CD8-positive, alpha-beta memory T cell (primary cell): ENCODE results near the gene XPO4. TPM values are rescaled to one million over a fixed set of nuclear protein-coding genes. Genes with fewer than 3 reads are reported as not detected.
"Not testable (repeated sequence)": the region's sequence is repeated elsewhere in the genome, so short reads cannot be mapped to it uniquely, and the experiment has no call there.

Experiments
- CTCF ChIA-PET: fragments of 350-600 bp; sonication (Branson Sonifier 250); formaldehyde crosslinking; loops from one replicate; lab custom pipeline; 2021; ENCODE audit warnings: antibody characterized with exemption; lab: Charles Lee
- POLR2A ChIA-PET: fragments of 350-600 bp; sonication (Branson Sonifier 250); formaldehyde crosslinking; loops from one replicate; lab custom pipeline; 2021; ENCODE audit warnings: antibody characterized with exemption; lab: Charles Lee
- DNase-seq, 5 donors: peaks; one replicate each; pipeline versions ENCODE4 v3.0.0 to v3.0.0-alpha.2; 2020 to 2022; ENCODE audit warnings: mixed read lengths in 1 of 5
- H3K27ac ChIP-seq: one replicate; pipeline ENCODE4 v1.7.0; 2013; ENCODE audit warnings: low read depth, mild to moderate bottlenecking, low read length, moderate library complexity
- H3K27me3 ChIP-seq: 2 replicates; pipeline ENCODE4 v1.7.0; 2013; ENCODE audit warnings: low read length, mild to moderate bottlenecking; ENCODE audit not compliant: insufficient read depth, poor library complexity, severe bottlenecking
- H3K36me3 ChIP-seq: 2 replicates; pipeline ENCODE4 v1.7.0; 2013; ENCODE audit warnings: mild to moderate bottlenecking, low read length, moderate library complexity; ENCODE audit not compliant: insufficient read depth
- H3K4me1 ChIP-seq: 2 replicates; pipeline ENCODE4 v1.7.0; 2013; ENCODE audit warnings: mild to moderate bottlenecking, low read length, moderate library complexity; ENCODE audit not compliant: insufficient read depth
- H3K4me3 ChIP-seq: 2 replicates; pipeline ENCODE4 v1.7.0; 2013; ENCODE audit warnings: mild to moderate bottlenecking, low read length
- H3K9me3 ChIP-seq: 2 replicates; pipeline ENCODE4 v1.7.0; 2013; ENCODE audit warnings: mild to moderate bottlenecking, low read length
- H3K27ac Mint-ChIP-seq, 8 donors: one replicate each; pipeline ENCODE4 v1.8.0; 2020 to 2021; ENCODE audit warnings: mixed read lengths in 8 of 8, mild to moderate bottlenecking in 6 of 8, inconsistent platforms in 3 of 8, moderate library complexity in 3 of 8
- H3K27me3 Mint-ChIP-seq, 2 donors: one replicate each; pipeline ENCODE4 v1.8.0; 2020 to 2021; ENCODE audit warnings: mixed read lengths in 2 of 2, mild to moderate bottlenecking in 1 of 2, moderate library complexity in 1 of 2
- H3K36me3 Mint-ChIP-seq, 3 donors: one replicate each; pipeline ENCODE4 v1.8.0; 2020 to 2021; ENCODE audit warnings: mixed read lengths in 3 of 3, inconsistent platforms in 1 of 3, mild to moderate bottlenecking in 1 of 3
- H3K4me1 Mint-ChIP-seq, 3 donors: one replicate each; pipeline ENCODE4 v1.8.0; 2020 to 2021; ENCODE audit warnings: mixed read lengths in 3 of 3, inconsistent platforms in 1 of 3, mild to moderate bottlenecking in 1 of 3
- H3K4me3 Mint-ChIP-seq, 7 donors: one replicate each; pipeline ENCODE4 v1.8.0; 2020 to 2021; ENCODE audit warnings: mixed read lengths in 7 of 7, mild to moderate bottlenecking in 6 of 7, moderate library complexity in 4 of 7, inconsistent platforms in 2 of 7
- H3K9me3 Mint-ChIP-seq, 5 donors: one replicate each; pipeline ENCODE4 v1.8.0; 2020 to 2022; ENCODE audit warnings: mixed read lengths in 5 of 5, mild to moderate bottlenecking in 3 of 5, moderate library complexity in 2 of 5, inconsistent platforms in 1 of 5
- polyA plus RNA-seq: library from polyadenylated mRNA; unstranded; fragments of 300-500 nt; fragmentation: Illumina TruSeq; gene quantifications from one replicate; pipeline ENCODE4 v1.2.3, GENCODE V29; 2021
- total RNA-seq, 2 experiments: library from RNA; stranded (reverse); gene quantifications; one replicate each; pipeline ENCODE4 v1.2.3, GENCODE V29; 2021

The XPO4 gene
- total RNA-seq (10 to 100 TPM; 30.3 to 30.4 TPM), polyA plus RNA-seq (6.9 TPM)

DNA sequence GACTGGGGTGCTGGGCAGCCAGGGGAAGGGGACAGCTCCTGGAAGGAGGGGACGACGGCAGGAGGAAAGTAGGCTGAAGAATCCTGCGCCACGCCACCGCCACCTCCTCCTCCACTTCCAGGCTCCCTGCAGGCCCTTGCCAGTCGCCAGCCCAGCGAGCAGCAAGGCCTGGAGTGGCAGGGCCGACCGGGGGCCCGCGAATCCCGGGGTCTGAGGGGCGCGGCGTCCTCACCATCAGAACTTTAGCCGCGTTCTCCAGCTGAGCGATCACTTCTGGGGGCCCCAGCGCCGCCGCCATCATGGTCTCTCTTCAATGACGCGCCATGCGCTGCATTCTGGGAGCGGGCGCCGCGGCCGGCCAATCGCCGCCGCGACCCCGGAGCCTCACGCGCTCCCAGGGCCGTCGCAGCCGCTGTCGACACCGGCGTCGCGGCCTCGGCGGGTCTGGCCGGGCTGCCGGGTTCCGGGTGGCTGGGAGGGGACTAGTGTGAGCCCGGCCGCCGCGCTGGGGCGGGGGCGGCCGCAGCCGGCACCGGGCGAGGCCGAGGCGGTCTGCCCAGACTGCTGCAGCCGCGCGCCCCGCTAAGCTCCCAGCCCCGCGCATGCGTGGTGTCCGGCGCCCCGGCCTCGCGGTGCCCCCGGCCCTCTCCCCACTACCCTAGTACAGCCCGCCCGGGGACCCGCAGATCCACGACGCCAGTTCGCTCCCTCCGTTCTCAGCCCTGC, at the start of gene XPO4:
Gene XPO4 (minus strand): TSS at position 309 of the 726 bp plus-strand sequence. CDS start 8 bp downstream, at position 301.
- Histone ChIP-seq H3K27ac (peak within 1 kb of the TSS; percentile 84), H3K4me1 (peaks cover 18% of the 10 kb centered on the region), H3K9me3 (no peaks in the 10 kb centered on the region), H3K36me3 (no peaks in the 10 kb centered on the region), H3K27me3 (no peaks in the 10 kb centered on the region), H3K4me3 (peak within 1 kb of the TSS; percentile 88)
- ChIA-PET POLR2A (interaction anchor here (0.6 to 2.5 kb wide), 4 partner anchors 11 to 794 kb away, joined by 3 to 16 read pairs (median 4); partner anchors contain the start of gene EEF1AKMT1), CTCF (interaction anchor here (1.3 to 1.4 kb wide), 2 partner anchors 70 to 199 kb away, joined by 3 read pairs; partner anchors contain the start of gene IL17D)
- Mint-ChIP-seq H3K36me3 (peaks cover 0 to 24% (median 0%) of the 10 kb centered on the region in 3 donors), H3K27ac (peak within 1 kb of the TSS; percentile 87 to 98 (median 96)), H3K9me3 (no peaks in the 10 kb centered on the region), H3K4me3 (peak within 1 kb of the TSS; percentile 92 to 98 (median 94)), H3K4me1 (peaks cover 30 to 47% (median 34%) of the 10 kb centered on the region in 3 donors), H3K27me3 (peaks cover 0 to 4% of the 10 kb centered on the region in 2 donors)
- DNase-seq: peak; percentile 69 to 84 (median 79)

DNA sequence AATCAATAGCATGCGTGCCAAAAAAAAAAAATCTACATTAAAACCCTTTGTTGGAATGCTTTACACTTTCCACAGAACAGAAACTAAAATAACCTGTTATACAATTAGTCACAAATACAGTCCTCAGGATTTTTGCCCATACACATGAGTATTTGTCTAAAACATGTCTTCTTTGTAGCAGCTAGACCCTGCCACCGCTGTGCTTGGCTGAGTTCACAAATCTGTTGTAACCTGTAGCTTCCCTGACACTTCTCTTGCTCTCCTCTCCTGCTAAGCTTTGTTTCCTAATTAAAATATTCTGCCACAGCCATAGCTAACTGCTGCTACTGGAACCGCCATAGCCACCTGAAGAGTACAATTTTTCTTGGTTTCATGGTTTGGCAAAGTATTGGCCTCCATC, 45.5 kb upstream of the XPO4 start:
- DNase-seq, POLR2A ChIA-PET, H3K27ac Mint-ChIP-seq, H3K36me3 ChIP-seq, H3K4me1 Mint-ChIP-seq, H3K4me3 ChIP-seq, H3K36me3 Mint-ChIP-seq, H3K27me3 ChIP-seq, H3K27ac ChIP-seq, H3K4me3 Mint-ChIP-seq, H3K4me1 ChIP-seq, H3K9me3 Mint-ChIP-seq, H3K9me3 ChIP-seq: not testable (repeated sequence)
- peaks cover 41 to 56% of the 10 kb centered on the region in 2 donors for H3K27me3 Mint-ChIP-seq
- CTCF ChIA-PET: interaction anchor here (0.8 kb wide), 1 partner anchor 750 kb away, joined by 3 read pairs; no protein-coding TSS in a partner anchor

DNA sequence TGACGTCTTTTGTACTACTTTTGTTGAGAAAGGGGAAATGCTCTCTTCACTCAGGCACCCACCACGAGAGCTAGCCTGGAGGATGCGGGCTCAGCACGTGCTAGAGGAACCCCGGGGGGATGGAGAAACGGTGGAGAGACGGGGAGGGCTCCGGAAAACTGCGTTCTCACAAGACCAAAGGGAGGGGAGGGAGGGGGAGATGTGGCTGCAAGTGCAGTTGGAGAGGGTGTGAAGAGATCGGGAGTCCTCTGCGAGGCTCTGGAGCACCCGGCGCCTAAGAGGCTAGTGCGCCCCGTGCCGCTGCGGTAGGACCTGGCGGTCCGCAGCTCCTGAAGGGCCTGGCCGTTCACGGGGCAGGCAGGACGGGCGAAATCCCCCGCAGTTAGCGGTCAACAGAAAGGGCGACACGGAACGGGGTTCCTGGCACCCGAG, 43.4 kb upstream of the XPO4 start:
- Mint-ChIP-seq H3K27me3 (peaks cover 40 to 54% of the 10 kb centered on the region in 2 donors), H3K4me1 (peaks cover 5 to 10% (median 8%) of the 10 kb centered on the region in 3 donors), H3K27ac (no peak overlapping the region), H3K4me3 (peak overlapping the region in 1 of 7 donors; percentile 83), H3K9me3 (peaks cover 0 to 2% (median 0%) of the 10 kb centered on the region in 5 donors), H3K36me3 (peaks cover 0 to 4% (median 0%) of the 10 kb centered on the region in 3 donors)
- peaks cover 8% of the 10 kb centered on the region for H3K27me3 ChIP-seq
- no peaks in the 10 kb centered on the region for H3K9me3 ChIP-seq
- CTCF ChIA-PET: interaction anchor here (1.9 kb wide), 1 partner anchor 21 kb away, joined by 6 read pairs; no protein-coding TSS in a partner anchor
- POLR2A ChIA-PET: no interaction called here
- H3K36me3 ChIP-seq: no peaks in the 10 kb centered on the region
- H3K4me1 ChIP-seq: no peaks in the 10 kb centered on the region
- no peak overlapping the region for H3K4me3 ChIP-seq
- no peak for DNase-seq
- H3K27ac ChIP-seq: no peak overlapping the region

DNA sequence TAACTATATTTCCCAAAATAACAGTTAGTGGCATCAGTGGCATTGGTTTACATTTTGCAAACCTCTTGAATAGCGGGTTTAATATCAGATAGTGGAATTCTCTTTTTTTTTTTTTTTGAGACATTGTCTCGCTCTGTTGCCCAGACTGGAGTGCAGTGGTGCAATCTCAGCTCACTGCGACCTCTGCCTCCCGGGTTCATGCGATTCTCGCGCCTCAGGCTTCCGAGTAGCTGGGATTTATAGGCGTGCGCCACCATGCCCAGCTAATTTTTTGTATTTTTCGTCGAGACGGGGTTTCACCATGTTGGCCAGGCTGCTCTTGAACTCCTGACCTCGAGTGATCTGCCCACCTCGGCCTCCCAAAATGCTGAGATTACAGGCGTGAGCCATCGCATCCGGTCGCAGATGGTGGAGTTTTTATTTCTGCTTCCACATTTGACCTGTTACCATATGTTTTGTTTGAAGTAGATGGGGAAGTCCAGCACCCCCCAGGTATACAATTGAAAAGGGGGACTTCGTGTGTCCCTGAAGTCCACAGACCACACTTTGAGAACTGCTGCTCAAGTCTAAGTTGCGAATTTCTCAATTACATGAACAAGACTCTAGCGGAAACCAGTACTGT, 40.5 kb upstream of the XPO4 start:
- H3K27ac Mint-ChIP-seq: no peak overlapping the region
- peaks cover 8% of the 10 kb centered on the region for H3K27me3 ChIP-seq
- no peak overlapping the region for H3K4me3 ChIP-seq
- peaks cover 5 to 10% (median 8%) of the 10 kb centered on the region in 3 donors for H3K4me1 Mint-ChIP-seq
- no peak overlapping the region for H3K4me3 Mint-ChIP-seq
- H3K27ac ChIP-seq: no peak overlapping the region
- ChIA-PET CTCF (interaction anchor here (0.7 to 1.1 kb wide), 3 partner anchors 269 to 537 kb away, joined by 3 to 8 read pairs (median 6); no protein-coding TSS in a partner anchor), POLR2A (no interaction called here)
- H3K9me3 Mint-ChIP-seq: peaks cover 0 to 2% (median 0%) of the 10 kb centered on the region in 5 donors
- H3K4me1 ChIP-seq: no peaks in the 10 kb centered on the region
- no peak for DNase-seq
- no peaks in the 10 kb centered on the region for H3K9me3 ChIP-seq
- H3K27me3 Mint-ChIP-seq: peaks cover 34 to 53% of the 10 kb centered on the region in 2 donors
- no peaks in the 10 kb centered on the region for H3K36me3 ChIP-seq
- no peaks in the 10 kb centered on the region for H3K36me3 Mint-ChIP-seq

DNA sequence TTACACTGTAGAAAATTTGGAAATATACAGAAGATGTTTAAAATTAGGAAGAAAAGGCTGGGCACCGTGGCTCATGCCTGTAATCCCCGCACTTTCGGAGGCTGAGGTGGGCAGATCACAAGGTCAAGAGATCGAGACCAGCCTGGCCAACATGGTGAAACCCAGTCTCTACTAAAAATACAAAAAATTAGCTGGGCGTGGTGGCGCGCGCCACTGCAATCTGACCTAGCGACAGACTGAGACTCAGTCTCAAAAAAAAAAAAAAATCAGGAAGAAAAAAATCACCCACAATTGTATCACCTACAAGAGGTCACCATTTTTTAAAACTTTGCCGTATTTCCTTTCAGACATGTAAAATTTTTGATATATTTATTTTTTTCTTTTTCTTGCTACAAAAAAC, 38.0 kb upstream of the XPO4 start:
- H3K27ac Mint-ChIP-seq, CTCF ChIA-PET, POLR2A ChIA-PET, H3K27ac ChIP-seq, DNase-seq, H3K4me3 Mint-ChIP-seq, H3K27me3 ChIP-seq, H3K4me1 ChIP-seq, H3K9me3 Mint-ChIP-seq, H3K4me3 ChIP-seq, H3K36me3 Mint-ChIP-seq, H3K36me3 ChIP-seq, H3K4me1 Mint-ChIP-seq, H3K9me3 ChIP-seq: not testable (repeated sequence)
- H3K27me3 Mint-ChIP-seq: peaks cover 19 to 43% of the 10 kb centered on the region in 2 donors

DNA sequence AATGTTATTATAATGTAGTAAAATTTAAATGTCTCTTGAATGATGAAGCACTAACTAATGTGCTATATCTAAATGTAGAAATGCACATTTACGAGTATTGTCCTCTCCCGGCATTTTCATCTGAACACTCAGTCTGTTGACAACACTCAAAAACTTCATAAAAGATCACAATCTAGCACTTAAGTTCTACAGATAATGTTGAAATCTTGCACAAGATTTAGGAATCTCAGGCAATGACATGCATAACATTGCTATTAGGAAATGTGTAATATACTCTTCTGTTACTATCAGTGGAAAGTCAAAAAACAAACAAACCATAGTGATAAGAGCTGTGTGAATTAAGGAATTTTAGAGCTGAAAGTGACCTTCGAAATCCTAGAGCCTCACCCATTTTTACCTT, 37.5 kb upstream of the XPO4 start:
- H3K36me3 Mint-ChIP-seq: no peaks in the 10 kb centered on the region
- H3K27ac Mint-ChIP-seq: no peak overlapping the region
- peaks cover 14 to 39% of the 10 kb centered on the region in 2 donors for H3K27me3 Mint-ChIP-seq
- no peak overlapping the region for H3K27ac ChIP-seq
- H3K4me3 ChIP-seq: no peak overlapping the region
- no peaks in the 10 kb centered on the region for H3K36me3 ChIP-seq
- ChIA-PET POLR2A (no interaction called here), CTCF (no interaction called here)
- H3K27me3 ChIP-seq: peaks cover 6% of the 10 kb centered on the region
- peaks cover 0 to 2% (median 0%) of the 10 kb centered on the region in 3 donors for H3K4me1 Mint-ChIP-seq
- DNase-seq: no peak
- peaks cover 0 to 2% (median 0%) of the 10 kb centered on the region in 5 donors for H3K9me3 Mint-ChIP-seq
- H3K4me1 ChIP-seq: no peaks in the 10 kb centered on the region
- H3K4me3 Mint-ChIP-seq: no peak overlapping the region
- no peaks in the 10 kb centered on the region for H3K9me3 ChIP-seq

DNA sequence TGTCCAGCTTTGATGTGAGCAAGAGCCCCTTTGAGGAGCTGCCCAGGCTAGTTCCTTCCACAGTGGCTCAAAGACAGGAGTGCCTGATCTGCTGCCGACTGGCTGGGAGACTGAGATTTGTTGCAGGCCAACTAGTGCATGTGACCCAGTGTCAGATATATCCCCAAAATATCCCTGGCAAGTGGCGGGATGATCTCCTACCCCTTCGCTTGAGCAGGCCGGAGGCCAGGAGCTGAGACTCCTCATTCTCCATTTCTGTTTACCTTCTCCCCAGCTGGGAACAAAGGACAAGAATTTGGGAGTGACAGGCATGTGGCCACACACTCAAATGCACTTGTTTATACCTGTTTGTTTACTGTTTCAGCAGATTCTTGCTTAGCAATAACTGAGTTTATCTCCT, 37.1 kb upstream of the XPO4 start:
- no peak overlapping the region for H3K4me3 Mint-ChIP-seq
- H3K36me3 ChIP-seq: no peaks in the 10 kb centered on the region
- peaks cover 0 to 2% (median 0%) of the 10 kb centered on the region in 5 donors for H3K9me3 Mint-ChIP-seq
- peaks cover 0 to 2% (median 0%) of the 10 kb centered on the region in 3 donors for H3K4me1 Mint-ChIP-seq
- no peaks in the 10 kb centered on the region for H3K9me3 ChIP-seq
- H3K4me3 ChIP-seq: no peak overlapping the region
- no peak for DNase-seq
- peaks cover 13 to 35% of the 10 kb centered on the region in 2 donors for H3K27me3 Mint-ChIP-seq
- ChIA-PET CTCF (no interaction called here), POLR2A (no interaction called here)
- H3K27me3 ChIP-seq: peaks cover 2% of the 10 kb centered on the region
- no peak overlapping the region for H3K27ac Mint-ChIP-seq
- H3K36me3 Mint-ChIP-seq: no peaks in the 10 kb centered on the region
- H3K4me1 ChIP-seq: no peaks in the 10 kb centered on the region
- H3K27ac ChIP-seq: no peak overlapping the region

DNA sequence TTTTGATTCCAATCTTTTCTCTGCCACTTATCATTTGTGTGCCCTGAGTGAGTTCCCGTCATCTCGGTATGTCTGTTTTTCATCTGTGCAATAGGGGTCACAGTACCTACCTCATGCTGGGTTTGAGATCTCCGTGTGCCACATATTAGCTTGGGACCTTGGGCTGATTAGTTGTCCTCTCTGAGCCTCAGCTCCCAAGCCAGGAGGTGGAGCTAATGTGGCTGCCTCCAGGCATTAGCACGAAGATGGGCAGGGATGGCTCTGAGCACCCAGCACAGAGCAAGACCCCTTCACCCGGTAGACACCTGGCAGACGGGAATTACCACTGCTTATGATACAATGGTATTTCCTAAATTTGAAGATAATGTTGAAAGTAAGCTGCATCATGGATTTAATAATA, 35.8 kb upstream of the XPO4 start:
- Histone ChIP-seq H3K4me1 (no peaks in the 10 kb centered on the region), H3K27ac (no peak overlapping the region), H3K4me3 (no peak overlapping the region), H3K9me3 (no peaks in the 10 kb centered on the region), H3K36me3 (no peaks in the 10 kb centered on the region), H3K27me3 (no peaks in the 10 kb centered on the region)
- Mint-ChIP-seq H3K27ac (no peak overlapping the region), H3K9me3 (no peaks in the 10 kb centered on the region), H3K36me3 (no peaks in the 10 kb centered on the region), H3K27me3 (peaks cover 10 to 28% of the 10 kb centered on the region in 2 donors), H3K4me1 (no peaks in the 10 kb centered on the region), H3K4me3 (no peak overlapping the region)
- POLR2A ChIA-PET: no interaction called here
- CTCF ChIA-PET: no interaction called here
- DNase-seq: no peak
